Mammary epithelial cell (primary cell): ENCODE measurements around the gene TMEM140.

Experiments
- CTCF ChIP-seq, 2 donors: IDR thresholded peaks in 1 of 2; conservative IDR thresholded peaks in 1 of 2; 2 replicates each; pipeline ENCODE4 v1.5.1; 2011 to 2012; ENCODE audit warnings: inconsistent platforms in 2 of 2, low read length in 2 of 2, mild to moderate bottlenecking in 2 of 2, control low read depth in 1 of 2, low read depth in 1 of 2; ENCODE audit not compliant: insufficient read depth in 1 of 2; ENCODE audit errors: extremely low read depth in 1 of 2
- EZH2 ChIP-seq: IDR thresholded peaks from 2 replicates; pipeline ENCODE4 v1.6.1; 2012; ENCODE audit warnings: low read length, inconsistent platforms, borderline replicate concordance

DNA sequence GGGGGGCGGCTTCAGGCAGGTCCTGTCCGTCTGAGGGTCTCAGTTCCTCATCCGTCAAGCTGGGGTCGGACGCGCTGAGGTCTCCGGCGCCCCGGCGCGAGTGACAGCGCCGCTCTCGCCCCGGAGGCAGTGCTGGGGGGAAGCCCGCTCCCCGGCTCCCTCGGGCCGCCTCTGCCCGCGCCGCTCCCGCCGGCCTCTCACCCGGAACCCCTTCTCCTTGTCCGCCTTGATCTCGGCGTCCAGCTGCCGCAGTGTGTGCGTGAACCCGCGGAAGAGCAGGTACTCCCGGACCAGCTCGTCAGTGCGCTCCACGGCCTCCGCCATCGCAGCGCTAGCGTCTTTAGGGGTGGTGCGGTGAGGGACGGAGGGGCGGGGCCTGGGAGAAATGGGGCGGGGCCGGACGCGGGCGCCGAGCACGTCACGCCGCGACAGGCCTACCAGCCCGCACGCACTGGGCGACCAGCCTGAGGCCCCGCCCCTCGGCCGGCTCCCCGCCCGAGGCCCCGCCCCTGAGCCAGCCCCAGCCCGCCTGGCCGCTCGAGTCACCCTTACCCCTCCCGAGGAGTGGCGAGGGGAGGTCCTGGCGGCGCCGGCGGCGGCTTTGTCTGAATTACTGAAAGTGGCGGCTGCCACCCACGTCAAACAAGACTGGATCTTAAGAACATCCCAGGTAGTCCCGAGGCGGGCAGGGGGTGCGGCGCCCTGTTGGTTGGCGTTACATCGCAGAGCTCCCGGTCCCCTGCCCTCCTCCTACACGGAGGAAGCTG lies 63.5 kb downstream of the TMEM140 start, which contains the start of gene WDR91:
- peak in 1 of 2 donors; percentile 6 for TF ChIP-seq CTCF (conservative IDR thresholded peaks at IDR 0.05 in 1 of 2, IDR thresholded peaks at IDR 0.05 in 1 of 2; ENCODE audit: extremely low read depth in 1 of 2, insufficient read depth in 1 of 2, low read depth in 1 of 2, low read length in 2 of 2)
- TF ChIP-seq EZH2, result no peak
